Measurements from ENCODE around the gene CIZ1.
"Not testable (repeated sequence)": the region's sequence is repeated elsewhere in the genome, so short reads cannot be mapped to it uniquely, and the experiment has no call there.

Gene CIZ1

GRCh38 chr9:128190516-128191405 lies 611 bp downstream of the CIZ1 start:
- ATAC-seq (peak; percentile 40), DNase-seq (no peak)

GRCh38 chr9:128190013-128190412 lies 1.4 kb downstream of the CIZ1 start:
- DNase-seq (no peak), ATAC-seq (no peak)

GRCh38 chr9:128188209-128188608 lies 3.2 kb downstream of the CIZ1 start:
- DNase-seq: no peak
- no peak for ATAC-seq

GRCh38 chr9:128187361-128187760 lies 4.0 kb downstream of the CIZ1 start:
- ATAC-seq (no peak), DNase-seq (no peak)

GRCh38 chr9:128185979-128186965 lies 5.1 kb downstream of the CIZ1 start:
- DNase-seq: no peak
- ATAC-seq: no peak

GRCh38 chr9:128182893-128183588 lies 8.3 kb downstream of the CIZ1 start:
- ATAC-seq (no peak), DNase-seq (no peak)

- not testable (repeated sequence) for ATAC-seq, DNase-seq
Measured at GRCh38 chr9:128181480-128181879, 9.9 kb downstream of the CIZ1 start.

GRCh38 chr9:128180447-128180846 lies 10.9 kb downstream of the CIZ1 start:
- DNase-seq: no peak
- no peak for ATAC-seq

GRCh38 chr9:128180001-128180400 lies 11.4 kb downstream of the CIZ1 start:
- ATAC-seq: no peak
- no peak for DNase-seq

GRCh38 chr9:128178806-128179431 lies 12.5 kb downstream of the CIZ1 start:
- DNase-seq (no peak), ATAC-seq (no peak)

GRCh38 chr9:128175726-128176125 lies 15.6 kb downstream of the CIZ1 start:
- DNase-seq (no peak), ATAC-seq (no peak)

- no peak for DNase-seq
Measured at GRCh38 chr9:128175102-128175563, 16.2 kb downstream of the CIZ1 start.

GRCh38 chr9:128174062-128174461 lies 17.3 kb downstream of the CIZ1 start:
- DNase-seq: no peak
- ATAC-seq: no peak

More at GRCh38 chr9:128175102-128175563, 16.2 kb downstream of the CIZ1 start:
- no peak for ATAC-seq

GRCh38 chr9:128169925-128170324 lies 21.4 kb downstream of the CIZ1 start:
- ATAC-seq (no peak), DNase-seq (no peak)

- DNase-seq: no peak
- ATAC-seq: no peak
Measured at GRCh38 chr9:128169492-128169891, 21.9 kb downstream of the CIZ1 start.

- ATAC-seq (no peak), DNase-seq (no peak)
Measured at GRCh38 chr9:128168731-128169308, 22.6 kb downstream of the CIZ1 start.

- ATAC-seq: no peak
- DNase-seq: no peak
Measured at GRCh38 chr9:128167209-128167608, 24.2 kb downstream of the CIZ1 start.

GRCh38 chr9:128166169-128166568 lies 25.2 kb downstream of the CIZ1 start:
- no peak for ATAC-seq
- no peak for DNase-seq

- DNase-seq: no peak
- ATAC-seq: no peak
Measured at GRCh38 chr9:128164307-128164885, 27.0 kb downstream of the CIZ1 start.

GRCh38 chr9:128163523-128164306 lies 27.7 kb downstream of the CIZ1 start:
- DNase-seq (no peak), ATAC-seq (no peak)

Measured in stimulated activated naive CD8-positive, alpha-beta T cell treated with anti-CD3 and anti-CD28 coated beads, Interleukin-15, Interleukin-2, amounts not matched to agents 100 U/mL and 50 U/mL, for 24 hours (primary cell).